Gastrocnemius medialis (tissue), 4 donors: ENCODE data around the gene FGF19.

Experiments
- POLR2A ChIP-seq, 2 donors: fragments of 450-650 bp; IDR thresholded peaks; one replicate each; pipeline ENCODE4 v1.6.1; 2017; ENCODE audit warnings: antibody characterized with exemption in 2 of 2, mild to moderate bottlenecking in 2 of 2, moderate library complexity in 2 of 2
- TF ChIP-seq, protein P1 (sequence below), 5 experiments: fragments of 450-650 bp in 3 of 5; fragments of 200-600 bp in 2 of 5; sonication (generic) in 2 of 5; IDR thresholded peaks in 4 of 5; conservative IDR thresholded peaks in 1 of 5; 1 replicate in 4 of 5; 2 replicates in 1 of 5; pipeline ENCODE4 v1.5.1; 2016 to 2019; ENCODE audit warnings: antibody characterized with exemption in 5 of 5, mild to moderate bottlenecking in 3 of 5, moderate library complexity in 3 of 5

DNA sequence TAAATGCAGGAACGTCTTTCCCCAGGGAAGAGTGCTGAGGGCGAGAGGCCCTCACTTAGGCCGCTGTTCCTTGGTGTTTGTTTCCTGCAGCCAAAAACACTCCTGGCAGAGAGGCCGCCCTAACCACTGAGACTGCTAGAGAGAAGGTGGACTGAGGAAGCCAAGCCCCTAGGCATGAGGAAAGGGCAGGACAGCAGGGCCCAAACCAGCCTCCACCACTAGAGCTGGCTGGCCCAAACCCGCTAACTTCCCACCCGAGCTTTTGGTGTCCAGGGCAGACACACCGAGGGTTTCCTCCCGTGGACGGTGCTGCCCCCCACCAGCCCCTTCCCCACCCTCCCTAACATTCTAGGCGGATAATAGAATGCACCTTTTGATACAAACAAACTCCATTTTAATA, 6.0 kb downstream of the FGF19 start:
- TF ChIP-seq, protein P1, sequence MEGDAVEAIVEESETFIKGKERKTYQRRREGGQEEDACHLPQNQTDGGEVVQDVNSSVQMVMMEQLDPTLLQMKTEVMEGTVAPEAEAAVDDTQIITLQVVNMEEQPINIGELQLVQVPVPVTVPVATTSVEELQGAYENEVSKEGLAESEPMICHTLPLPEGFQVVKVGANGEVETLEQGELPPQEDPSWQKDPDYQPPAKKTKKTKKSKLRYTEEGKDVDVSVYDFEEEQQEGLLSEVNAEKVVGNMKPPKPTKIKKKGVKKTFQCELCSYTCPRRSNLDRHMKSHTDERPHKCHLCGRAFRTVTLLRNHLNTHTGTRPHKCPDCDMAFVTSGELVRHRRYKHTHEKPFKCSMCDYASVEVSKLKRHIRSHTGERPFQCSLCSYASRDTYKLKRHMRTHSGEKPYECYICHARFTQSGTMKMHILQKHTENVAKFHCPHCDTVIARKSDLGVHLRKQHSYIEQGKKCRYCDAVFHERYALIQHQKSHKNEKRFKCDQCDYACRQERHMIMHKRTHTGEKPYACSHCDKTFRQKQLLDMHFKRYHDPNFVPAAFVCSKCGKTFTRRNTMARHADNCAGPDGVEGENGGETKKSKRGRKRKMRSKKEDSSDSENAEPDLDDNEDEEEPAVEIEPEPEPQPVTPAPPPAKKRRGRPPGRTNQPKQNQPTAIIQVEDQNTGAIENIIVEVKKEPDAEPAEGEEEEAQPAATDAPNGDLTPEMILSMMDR (IDR thresholded peaks at IDR 0.05 in 4 of 5, conservative IDR thresholded peaks at IDR 0.05 in 1 of 5), result no peak
- no peak for TF ChIP-seq POLR2A (IDR thresholded peaks at IDR 0.05)
